ENCODE data around the gene PTGER2. TPM values are rescaled to one million over a fixed set of nuclear protein-coding genes. Genes with fewer than 3 reads are reported as not detected.
A peak's percentile ranks its signal among the peaks of the same experiment; 100 is the strongest.

The PTGER2 gene
- not detected in 2 replicates for total RNA-seq (2014; rRNA removed; shearing (Covaris generic))
- polyA plus RNA-seq (2015; cell fraction: cytosol; rRNA removed), result not detected in 2 replicates
- polyA plus RNA-seq (2015; cell fraction: nucleus; rRNA removed), result not detected in 2 replicates

GRCh38 chr14:52313903-52314594, at the start of gene PTGER2:
Gene PTGER2, plus strand, starts transcription at chr14:52314312. Its CDS starts 237 bp downstream, at chr14:52314549.
- DNase-seq (ENCODE audit: low read depth), result no peak

GRCh38 chr14:52265253-52265652, 48.9 kb upstream of the PTGER2 start:
- no peak for DNase-seq (ENCODE audit: low read depth)

- peak; percentile 50 for DNase-seq (ENCODE audit: low read depth)
These were observed 47.9 kb upstream of the PTGER2 start for GRCh38 chr14:52266179-52266578.

- DNase-seq (ENCODE audit: low read depth), result peak; percentile 67
These were observed 47.3 kb upstream of the PTGER2 start for GRCh38 chr14:52266782-52267181.

- DNase-seq (ENCODE audit: low read depth), result no peak
These were observed 46.4 kb upstream of the PTGER2 start, which contains the start of gene PTGDR for GRCh38 chr14:52267501-52268278. Gene PTGDR, plus strand, starts transcription at chr14:52267698. Its CDS starts 117 bp downstream, at chr14:52267815.

GRCh38 chr14:52268279-52269061, 45.6 kb upstream of the PTGER2 start:
- DNase-seq (ENCODE audit: low read depth), result no peak

GRCh38 chr14:52269100-52269499, 45.0 kb upstream of the PTGER2 start:
- DNase-seq (ENCODE audit: low read depth), result no peak

GRCh38 chr14:52269982-52270381, 44.1 kb upstream of the PTGER2 start:
- DNase-seq (ENCODE audit: low read depth), result no peak

- DNase-seq (ENCODE audit: low read depth), result no peak
These were observed 42.6 kb upstream of the PTGER2 start for GRCh38 chr14:52271538-52271937.

GRCh38 chr14:52272375-52272774, 41.7 kb upstream of the PTGER2 start:
- DNase-seq (ENCODE audit: low read depth), result peak; percentile 39

GRCh38 chr14:52275372-52275771, 38.7 kb upstream of the PTGER2 start:
- DNase-seq (ENCODE audit: low read depth), result no peak

- no peak for DNase-seq (ENCODE audit: low read depth)
These were observed 36.6 kb upstream of the PTGER2 start for GRCh38 chr14:52277552-52277951.

- peak; percentile 61 for DNase-seq (ENCODE audit: low read depth)
These were observed 34.7 kb upstream of the PTGER2 start for GRCh38 chr14:52279408-52279807.

GRCh38 chr14:52283099-52283498, 31.0 kb upstream of the PTGER2 start:
- no peak for DNase-seq (ENCODE audit: low read depth)

GRCh38 chr14:52286661-52287649, 27.2 kb upstream of the PTGER2 start:
- no peak for DNase-seq (ENCODE audit: low read depth)

- no peak for DNase-seq (ENCODE audit: low read depth)
These were observed 17.7 kb upstream of the PTGER2 start for GRCh38 chr14:52296378-52296777.

GRCh38 chr14:52298795-52299194, 15.3 kb upstream of the PTGER2 start:
- DNase-seq (ENCODE audit: low read depth), result no peak

GRCh38 chr14:52299692-52300278, 14.3 kb upstream of the PTGER2 start:
- DNase-seq (ENCODE audit: low read depth), result peak; percentile 44

- no peak for DNase-seq (ENCODE audit: low read depth)
These were observed 10.9 kb upstream of the PTGER2 start for GRCh38 chr14:52303236-52303635.
